Upper lobe of left lung (tissue), 6 donors: ENCODE measurements around the gene EEF1AKMT4. TPM values are rescaled to one million over a fixed set of nuclear protein-coding genes. Genes with fewer than 3 reads are reported as not detected.

ENCODE experiments used
- ATAC-seq, 2 donors: fragments of 200-7000 bp; cut with Tn5 transposase; one replicate each; pipeline ENCODE4 v1.9.1; 2022; ENCODE audit warnings: mild to moderate bottlenecking in 2 of 2, moderate library complexity in 2 of 2; ENCODE audit not compliant: low FRiP score in 2 of 2
- DNase-seq, 2 donors: peaks; one replicate each; pipeline ENCODE4 v3.0.0-alpha.2; 2019 to 2020
- H3K27ac ChIP-seq, 4 donors: fragments of 200-600 bp; sonication (generic); one replicate each; pipeline ENCODE4 v1.5.1; 2016 to 2019
- H3K27me3 ChIP-seq, 4 donors: fragments of 200-600 bp; sonication (generic); one replicate each; pipeline ENCODE4 v1.5.1; 2017 to 2019
- H3K36me3 ChIP-seq, 4 donors: fragments of 200-600 bp; sonication (generic); one replicate each; pipeline ENCODE4 v1.5.1; 2016 to 2019
- H3K4me1 ChIP-seq, 4 donors: fragments of 200-600 bp; sonication (generic); one replicate each; pipeline ENCODE4 v1.5.1; 2018 to 2019
- H3K4me3 ChIP-seq, 4 donors: fragments of 200-600 bp; sonication (generic); one replicate each; pipeline ENCODE4 v1.5.1; 2017 to 2019; ENCODE audit warnings: mild to moderate bottlenecking in 2 of 4, moderate library complexity in 1 of 4
- H3K9me3 ChIP-seq, 4 donors: fragments of 200-600 bp; sonication (generic); one replicate each; pipeline ENCODE4 v1.5.1; 2018 to 2019
- CTCF ChIP-seq, 6 experiments: fragments of 450-650 bp in 4 of 6; fragments of 200-600 bp in 2 of 6; sonication (generic) in 2 of 6; IDR thresholded peaks; one replicate each; pipeline ENCODE4 v1.5.1; 2016 to 2019; ENCODE audit warnings: antibody characterized with exemption in 6 of 6
- EP300 ChIP-seq, 4 donors: sonication (generic); formaldehyde crosslinking; IDR thresholded peaks; one replicate each; pipeline ENCODE4 v1.5.1; 2017; ENCODE audit warnings: antibody characterized with exemption in 4 of 4, control low read depth in 2 of 4
- POLR2A ChIP-seq, 4 donors: fragments of 450-650 bp; IDR thresholded peaks; one replicate each; pipeline ENCODE4 v1.5.1; 2016 to 2017; ENCODE audit warnings: antibody characterized with exemption in 4 of 4, mild to moderate bottlenecking in 2 of 4
- POLR2AphosphoS5 ChIP-seq, 2 donors: sonication (generic); formaldehyde crosslinking; IDR thresholded peaks; one replicate each; pipeline ENCODE4 v1.5.1; 2017; ENCODE audit warnings: antibody characterized with exemption in 2 of 2
- WGBS, 2 donors: methylation state at CpG; one replicate each; pipeline ENCODE4 v1.1.5; 2017 to 2018; 5-methylcytosine and 5-hydroxymethylcytosine counted together
- total RNA-seq, 6 donors: library from RNA; depleted of rRNA in 4 of 6; stranded (reverse); fragments of >200 nt in 4 of 6; gene quantifications; one replicate each; pipeline versions ENCODE4 v1.1.0 to v1.2.1, GENCODE V29; 2016 to 2021
- donor health status: DM: no; HTN: no; CAD: no; lungs with moderate emphysema.
- donor health status: DM: no; HTN: yes; CAD: no; lungs with severe emphysema.

The EEF1AKMT4 gene
- total RNA-seq, 6 donors from 2014 or later = 1.8 to 8.8 (median 4.1) TPM

- Histone ChIP-seq H3K9me3 (no peaks in the 10 kb centered on the region), H3K27me3 (no peaks in the 10 kb centered on the region), H3K36me3 (no peaks in the 10 kb centered on the region), H3K4me1 (no peaks in the 10 kb centered on the region), H3K27ac (no peak overlapping the region), H3K4me3 (no peak overlapping the region)
- TF ChIP-seq CTCF (IDR thresholded peaks at IDR 0.05) (no peak), POLR2A (IDR thresholded peaks at IDR 0.05) (no peak), EP300 (IDR thresholded peaks at IDR 0.05) (no peak)
- ATAC-seq = no peak
- 84 to 91% methylated on average over 5 of the region's 5 CpGs for WGBS, 2 donors
- DNase-seq = no peak
Measured at GRCh38 chr3:184211297-184211696, 38.2 kb upstream of the EEF1AKMT4 start.

GRCh38 chr3:184211718-184212117, 37.8 kb upstream of the EEF1AKMT4 start:
- WGBS, 2 donors = 78 to 82% methylated on average over 5 of the region's 5 CpGs

DNA sequence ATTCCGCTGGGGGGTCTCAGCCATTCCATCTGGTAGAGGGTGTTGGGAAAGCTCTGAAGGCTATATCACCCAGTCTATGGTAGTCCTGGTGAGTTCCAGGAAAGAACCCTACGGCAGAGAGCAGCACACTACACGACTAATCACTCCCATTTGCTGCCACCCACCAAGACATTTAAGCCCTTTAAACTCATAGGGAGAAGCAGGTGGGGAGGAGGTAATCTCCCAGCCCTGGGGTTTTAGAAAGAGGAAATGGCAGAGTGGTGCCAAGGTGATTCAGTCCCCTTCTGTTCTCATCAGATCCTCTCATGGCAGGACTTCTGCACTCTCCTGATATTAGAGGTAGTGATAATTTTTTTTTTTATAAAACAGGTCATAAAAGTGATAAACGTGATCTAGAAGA, 30.7 kb upstream of the EEF1AKMT4 start:
- Histone ChIP-seq H3K36me3 (no peaks in the 10 kb centered on the region), H3K4me3 (no peak overlapping the region), H3K27me3 (no peaks in the 10 kb centered on the region), H3K9me3 (no peaks in the 10 kb centered on the region), H3K27ac (no peak overlapping the region), H3K4me1 (no peaks in the 10 kb centered on the region)
- ATAC-seq = no peak
- DNase-seq = no peak
- TF ChIP-seq POLR2AphosphoS5 (IDR thresholded peaks at IDR 0.05) = no peak
- no peak for TF ChIP-seq POLR2A (IDR thresholded peaks at IDR 0.05)
- no peak for TF ChIP-seq CTCF (IDR thresholded peaks at IDR 0.05)
- TF ChIP-seq EP300 (IDR thresholded peaks at IDR 0.05) = no peak
- WGBS, 2 donors = 66 to 71% methylated on average over 4 of the region's 4 CpGs

More at GRCh38 chr3:184211718-184212117, 37.8 kb upstream of the EEF1AKMT4 start:
- H3K27ac ChIP-seq = no peak overlapping the region
- ATAC-seq (no peak), DNase-seq (no peak)
- H3K4me3 ChIP-seq = no peak overlapping the region
- H3K36me3 ChIP-seq = no peaks in the 10 kb centered on the region
- H3K27me3 ChIP-seq = no peaks in the 10 kb centered on the region
- H3K9me3 ChIP-seq = no peaks in the 10 kb centered on the region
- H3K4me1 ChIP-seq = no peaks in the 10 kb centered on the region
- TF ChIP-seq EP300 (IDR thresholded peaks at IDR 0.05) (no peak), CTCF (IDR thresholded peaks at IDR 0.05) (no peak), POLR2AphosphoS5 (IDR thresholded peaks at IDR 0.05) (no peak), POLR2A (IDR thresholded peaks at IDR 0.05) (no peak)

GRCh38 chr3:184222521-184222920, 27.0 kb upstream of the EEF1AKMT4 start:
- WGBS, 2 donors = 80 to 82% methylated on average over 3 of the region's 3 CpGs
- Histone ChIP-seq H3K4me3 (no peak overlapping the region), H3K4me1 (no peaks in the 10 kb centered on the region), H3K9me3 (no peaks in the 10 kb centered on the region), H3K27ac (no peak overlapping the region), H3K27me3 (peaks cover 0 to 4% (median 0%) of the 10 kb centered on the region in 4 donors), H3K36me3 (no peaks in the 10 kb centered on the region)
- ATAC-seq (no peak), DNase-seq (no peak)
- TF ChIP-seq POLR2AphosphoS5 (IDR thresholded peaks at IDR 0.05) = no peak
- TF ChIP-seq EP300 (IDR thresholded peaks at IDR 0.05) = no peak
- no peak for TF ChIP-seq POLR2A (IDR thresholded peaks at IDR 0.05)
- no peak for TF ChIP-seq CTCF (IDR thresholded peaks at IDR 0.05)

DNA sequence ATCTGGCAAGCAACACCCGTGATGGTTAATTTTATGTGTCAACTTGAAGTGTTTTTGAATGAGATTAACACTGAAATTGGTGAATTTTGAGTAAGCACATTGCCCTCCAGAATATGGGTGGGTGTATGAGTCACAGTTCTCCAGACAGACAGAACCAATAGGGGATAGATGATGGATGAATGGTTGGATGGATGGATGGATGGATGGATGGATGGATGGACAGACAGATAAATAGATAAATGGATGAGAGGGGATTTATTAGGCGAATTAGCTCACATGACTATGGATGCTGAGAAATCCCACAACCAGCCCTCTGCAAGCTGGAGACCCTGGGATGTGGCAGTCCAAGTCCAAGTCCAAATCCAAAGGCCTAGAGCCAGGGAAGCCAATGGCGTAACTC, 25.5 kb upstream of the EEF1AKMT4 start:
- H3K4me3 ChIP-seq = no peak overlapping the region
- H3K9me3 ChIP-seq = no peaks in the 10 kb centered on the region
- peaks cover 2 to 3% (median 3%) of the 10 kb centered on the region in 4 donors for H3K4me1 ChIP-seq
- TF ChIP-seq EP300 (IDR thresholded peaks at IDR 0.05) (no peak), CTCF (IDR thresholded peaks at IDR 0.05) (no peak), POLR2A (IDR thresholded peaks at IDR 0.05) (no peak), POLR2AphosphoS5 (IDR thresholded peaks at IDR 0.05) (no peak)
- H3K27me3 ChIP-seq = peaks cover 0 to 12% (median 2%) of the 10 kb centered on the region in 4 donors
- no peak overlapping the region for H3K27ac ChIP-seq
- no peak for DNase-seq
- 75 to 77% methylated on average over 3 of the region's 3 CpGs for WGBS, 2 donors
- H3K36me3 ChIP-seq = no peaks in the 10 kb centered on the region
- ATAC-seq = no peak
